HepG2 (cell line): Measurements from ENCODE around the gene OPRL1. TPM values are rescaled to one million over a fixed set of nuclear protein-coding genes. Genes with fewer than 3 reads are reported as not detected.

Experiments used
- HDAC2 ChIP-seq: sonication (generic); formaldehyde crosslinking; IDR thresholded peaks from 2 replicates; pipeline ENCODE4 v1.4.0; 2020; ENCODE audit warnings: missing genetic modification reagents
- HMGXB3 ChIP-seq: sonication (generic); formaldehyde crosslinking; IDR thresholded peaks from 2 replicates; pipeline ENCODE4 v1.4.0; 2020; ENCODE audit warnings: missing genetic modification reagents, borderline replicate concordance
- KMT2A ChIP-seq: sonication (generic); formaldehyde crosslinking; IDR thresholded peaks from 2 replicates; pipeline ENCODE4 v1.4.0; 2020; ENCODE audit warnings: missing genetic modification reagents
- NFKB2 ChIP-seq: sonication (generic); formaldehyde crosslinking; IDR thresholded peaks from 2 replicates; pipeline ENCODE4 v1.4.0; 2020; ENCODE audit warnings: missing genetic modification reagents, borderline replicate concordance
- NRL ChIP-seq: sonication (generic); formaldehyde crosslinking; IDR thresholded peaks from 2 replicates; pipeline ENCODE4 v1.5.0; 2020; ENCODE audit warnings: missing genetic modification reagents, mild to moderate bottlenecking, moderate library complexity, borderline replicate concordance
- POGK ChIP-seq: sonication (generic); formaldehyde crosslinking; conservative IDR thresholded peaks from 2 replicates; pipeline ENCODE4 v1.8.0; 2022; ENCODE audit warnings: mild to moderate bottlenecking, moderate library complexity, missing genetic modification reagents
- SRSF4 ChIP-seq: fragments of 200-400 bp; formaldehyde crosslinking; IDR thresholded peaks from one replicate; pipeline ENCODE4 v1.6.1; 2018; ENCODE audit warnings: mild to moderate bottlenecking, low read depth, low read length, moderate library complexity; ENCODE audit not compliant: poor library complexity, severe bottlenecking
- TAF15 ChIP-seq: fragments of 200-400 bp; formaldehyde crosslinking; IDR thresholded peaks from one replicate; pipeline ENCODE4 v1.6.1; 2018; ENCODE audit warnings: mild to moderate bottlenecking, low read depth, low read length; ENCODE audit not compliant: poor library complexity, severe bottlenecking
- TEAD2 ChIP-seq: sonication (generic); formaldehyde crosslinking; IDR thresholded peaks from 2 replicates; pipeline ENCODE4 v1.9.0; 2021; ENCODE audit warnings: missing genetic modification reagents
- ZFY ChIP-seq: sonication (generic); formaldehyde crosslinking; IDR thresholded peaks from 2 replicates; pipeline ENCODE4 v1.4.0; 2020; ENCODE audit warnings: missing genetic modification reagents
- ZMYM2 ChIP-seq: sonication (generic); formaldehyde crosslinking; IDR thresholded peaks from 2 replicates; pipeline ENCODE4 v1.8.0; 2022; ENCODE audit warnings: mild to moderate bottlenecking, missing genetic modification reagents
- ZNF256 ChIP-seq: sonication (generic); formaldehyde crosslinking; conservative IDR thresholded peaks from 2 replicates; pipeline ENCODE4 v1.4.0; 2020; ENCODE audit warnings: missing genetic modification reagents
- ZNF629 ChIP-seq: sonication (generic); formaldehyde crosslinking; conservative IDR thresholded peaks from 2 replicates; pipeline ENCODE4 v1.5.0; 2020; ENCODE audit warnings: missing genetic modification reagents
- polyA plus RNA-seq, 8 experiments: library from polyadenylated mRNA; depleted of rRNA in 3 of 8; stranded (reverse) in 7 of 8; unstranded in 1 of 8; fragments of >200 nt; fragmentation: Illumina TruSeq in 4 of 8; extraction: Trizol in 4 of 8; gene quantifications; 2 replicates each; pipeline versions ENCODE4 v1.2.1 to v1.2.3, GENCODE V29; 2011 to 2016; ENCODE audit warnings: low read depth in 4 of 8, missing spikeins in 1 of 8, mixed read lengths in 1 of 8; ENCODE audit not compliant: insufficient read depth in 1 of 8
- total RNA-seq, 5 experiments: library from RNA; depleted of rRNA; stranded (reverse); fragments of >200 nt; fragmentation: Illumina TruSeq; extraction: Trizol; gene quantifications; 2 replicates each; pipeline ENCODE4 v1.2.3, GENCODE V29; 2016; ENCODE audit warnings: low read depth in 1 of 5
- TF ChIP-seq, protein P1 (sequence below): sonication (generic); formaldehyde crosslinking; IDR thresholded peaks from 2 replicates; pipeline ENCODE4 v1.8.1; 2023; ENCODE audit warnings: missing genetic modification reagents, inconsistent platforms, borderline replicate concordance
- TF ChIP-seq, protein P2 (sequence below): sonication (generic); formaldehyde crosslinking; IDR thresholded peaks from 2 replicates; pipeline ENCODE4 v1.4.0; 2020; ENCODE audit warnings: low read depth, missing genetic modification reagents
- TF ChIP-seq, protein P3 (sequence below): sonication (generic); formaldehyde crosslinking; IDR thresholded peaks from 2 replicates; pipeline ENCODE4 v1.4.0; 2020; ENCODE audit warnings: missing genetic modification reagents

OPRL1 gene
- total and polyA plus RNA-seq, 2 of the 13 experiments (the other 11 are each of a cell fraction or from before 2014, with no cell fraction given), result 0.35 to 0.71 TPM

- TF ChIP-seq, protein P1, sequence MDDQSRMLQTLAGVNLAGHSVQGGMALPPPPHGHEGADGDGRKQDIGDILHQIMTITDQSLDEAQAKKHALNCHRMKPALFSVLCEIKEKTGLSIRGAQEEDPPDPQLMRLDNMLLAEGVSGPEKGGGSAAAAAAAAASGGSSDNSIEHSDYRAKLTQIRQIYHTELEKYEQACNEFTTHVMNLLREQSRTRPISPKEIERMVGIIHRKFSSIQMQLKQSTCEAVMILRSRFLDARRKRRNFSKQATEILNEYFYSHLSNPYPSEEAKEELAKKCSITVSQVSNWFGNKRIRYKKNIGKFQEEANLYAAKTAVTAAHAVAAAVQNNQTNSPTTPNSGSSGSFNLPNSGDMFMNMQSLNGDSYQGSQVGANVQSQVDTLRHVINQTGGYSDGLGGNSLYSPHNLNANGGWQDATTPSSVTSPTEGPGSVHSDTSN (CRISPR knock-in tag), result no peak
- TF ChIP-seq NRL (CRISPR knock-in tag) (no peak), ZNF256 (CRISPR knock-in tag) (0 out of 2 replicates have a peak, but pooled peaks have one; percentile 69), ZNF629 (CRISPR knock-in tag) (no peak), POGK (CRISPR knock-in tag) (no peak), TAF15 (peak; percentile 77), TEAD2 (no peak), ZMYM2 (CRISPR knock-in tag) (peak; percentile 23; the same call in 1 of the 2 replicates), ZFY (peak; percentile 40), HDAC2 (CRISPR knock-in tag) (peak; percentile 57; the same call in 1 of the 2 replicates), SRSF4 (peak; percentile 56), HMGXB3 (CRISPR knock-in tag) (no peak), KMT2A (CRISPR knock-in tag) (no peak; the same call in 1 of the 2 replicates), NFKB2 (CRISPR knock-in tag) (peak; percentile 61; the same call in 1 of the 2 replicates)
- TF ChIP-seq, protein P2, sequence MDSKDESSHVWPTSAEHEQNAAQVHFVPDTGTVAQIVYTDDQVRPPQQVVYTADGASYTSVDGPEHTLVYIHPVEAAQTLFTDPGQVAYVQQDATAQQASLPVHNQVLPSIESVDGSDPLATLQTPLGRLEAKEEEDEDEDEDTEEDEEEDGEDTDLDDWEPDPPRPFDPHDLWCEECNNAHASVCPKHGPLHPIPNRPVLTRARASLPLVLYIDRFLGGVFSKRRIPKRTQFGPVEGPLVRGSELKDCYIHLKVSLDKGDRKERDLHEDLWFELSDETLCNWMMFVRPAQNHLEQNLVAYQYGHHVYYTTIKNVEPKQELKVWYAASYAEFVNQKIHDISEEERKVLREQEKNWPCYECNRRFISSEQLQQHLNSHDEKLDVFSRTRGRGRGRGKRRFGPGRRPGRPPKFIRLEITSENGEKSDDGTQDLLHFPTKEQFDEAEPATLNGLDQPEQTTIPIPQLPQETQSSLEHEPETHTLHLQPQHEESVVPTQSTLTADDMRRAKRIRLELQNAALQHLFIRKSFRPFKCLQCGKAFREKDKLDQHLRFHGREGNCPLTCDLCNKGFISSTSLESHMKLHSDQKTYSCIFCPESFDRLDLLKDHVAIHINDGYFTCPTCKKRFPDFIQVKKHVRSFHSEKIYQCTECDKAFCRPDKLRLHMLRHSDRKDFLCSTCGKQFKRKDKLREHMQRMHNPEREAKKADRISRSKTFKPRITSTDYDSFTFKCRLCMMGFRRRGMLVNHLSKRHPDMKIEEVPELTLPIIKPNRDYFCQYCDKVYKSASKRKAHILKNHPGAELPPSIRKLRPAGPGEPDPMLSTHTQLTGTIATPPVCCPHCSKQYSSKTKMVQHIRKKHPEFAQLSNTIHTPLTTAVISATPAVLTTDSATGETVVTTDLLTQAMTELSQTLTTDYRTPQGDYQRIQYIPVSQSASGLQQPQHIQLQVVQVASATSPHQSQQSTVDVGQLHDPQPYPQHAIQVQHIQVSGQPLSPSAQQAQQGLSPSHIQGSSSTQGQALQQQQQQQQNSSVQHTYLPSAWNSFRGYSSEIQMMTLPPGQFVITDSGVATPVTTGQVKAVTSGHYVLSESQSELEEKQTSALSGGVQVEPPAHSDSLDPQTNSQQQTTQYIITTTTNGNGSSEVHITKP (CRISPR knock-in tag), result no peak
- TF ChIP-seq, protein P3, sequence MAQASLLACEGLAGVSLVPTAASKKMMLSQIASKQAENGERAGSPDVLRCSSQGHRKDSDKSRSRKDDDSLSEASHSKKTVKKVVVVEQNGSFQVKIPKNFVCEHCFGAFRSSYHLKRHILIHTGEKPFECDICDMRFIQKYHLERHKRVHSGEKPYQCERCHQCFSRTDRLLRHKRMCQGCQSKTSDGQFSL (CRISPR knock-in tag), result 0 out of 2 replicates have a peak, but pooled peaks have one; percentile 57
Observed at GRCh38 chr20:64040231-64041039, 39.4 kb upstream of the OPRL1 start (continued).
